ENCODE data around the gene ADGRE1.

DNA sequence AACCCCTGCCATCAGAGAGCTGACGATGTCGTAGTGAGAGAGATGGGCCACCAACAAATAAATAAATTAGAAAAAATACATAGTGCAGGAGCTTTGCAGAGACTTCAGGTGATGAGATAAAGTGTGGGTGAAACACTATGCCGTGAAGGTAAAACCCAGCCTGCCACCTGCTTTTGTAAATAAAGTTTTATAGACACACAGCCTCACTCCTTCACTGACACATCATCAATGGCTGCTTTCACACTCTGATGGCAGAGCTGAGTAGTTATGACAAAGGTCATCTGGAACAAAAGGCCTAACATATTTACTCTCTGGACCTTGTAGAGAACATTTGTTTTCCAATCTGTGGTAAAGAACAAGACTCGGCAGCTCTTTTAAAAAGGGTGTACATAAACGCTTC, 88.8 kb downstream of the ADGRE1 start:
- TF ChIP-seq ZNF142 (CRISPR knock-in tag; IDR thresholded peaks at IDR 0.05) (no peak), CEBPB (IDR thresholded peaks at IDR 0.05; ENCODE audit: borderline replicate concordance, low read depth, low read length) (no peak)

Data from HepG2 (cell line).